Measurements from ENCODE around the gene PDS5A. TPM values are rescaled to one million over a fixed set of nuclear protein-coding genes. Genes with fewer than 3 reads are reported as not detected.

PDS5A gene
- total RNA-seq, 4 donors from 2014 or later = 58.8 to 114 (median 68.6) TPM

GRCh38 chr4:39942507-39942906 is 35.2 kb downstream of the PDS5A start:
- TF ChIP-seq CTCF (IDR thresholded peaks at IDR 0.05; ENCODE audit: low read depth) = no peak

GRCh38 chr4:39941682-39942217 is 36.0 kb downstream of the PDS5A start:
- no peak for TF ChIP-seq CTCF (IDR thresholded peaks at IDR 0.05; ENCODE audit: low read depth)

- no peak for TF ChIP-seq CTCF (IDR thresholded peaks at IDR 0.05; ENCODE audit: low read depth)
These were observed 39.9 kb downstream of the PDS5A start for GRCh38 chr4:39937683-39938268.

GRCh38 chr4:39936565-39937418 is 40.9 kb downstream of the PDS5A start:
- TF ChIP-seq CTCF (IDR thresholded peaks at IDR 0.05; ENCODE audit: low read depth) = no peak

GRCh38 chr4:39933671-39934590 is 43.8 kb downstream of the PDS5A start:
- no peak for TF ChIP-seq CTCF (IDR thresholded peaks at IDR 0.05; ENCODE audit: low read depth)

- no peak for TF ChIP-seq CTCF (IDR thresholded peaks at IDR 0.05; ENCODE audit: low read depth)
These were observed 44.8 kb downstream of the PDS5A start for GRCh38 chr4:39932776-39933402.
